HepG2 (cell line): ENCODE measurements around the gene STAT4.

Experiments used
- ZIK1 ChIP-seq: sonication (generic); formaldehyde crosslinking; IDR thresholded peaks from 2 replicates; pipeline ENCODE4 v1.5.0; 2020; ENCODE audit warnings: mild to moderate bottlenecking, low read depth, missing genetic modification reagents, borderline replicate concordance
- ZNF780A ChIP-seq: sonication (generic); formaldehyde crosslinking; IDR thresholded peaks from 2 replicates; pipeline ENCODE4 v1.8.0; 2022; ENCODE audit warnings: mild to moderate bottlenecking, missing genetic modification reagents, moderate library complexity

DNA sequence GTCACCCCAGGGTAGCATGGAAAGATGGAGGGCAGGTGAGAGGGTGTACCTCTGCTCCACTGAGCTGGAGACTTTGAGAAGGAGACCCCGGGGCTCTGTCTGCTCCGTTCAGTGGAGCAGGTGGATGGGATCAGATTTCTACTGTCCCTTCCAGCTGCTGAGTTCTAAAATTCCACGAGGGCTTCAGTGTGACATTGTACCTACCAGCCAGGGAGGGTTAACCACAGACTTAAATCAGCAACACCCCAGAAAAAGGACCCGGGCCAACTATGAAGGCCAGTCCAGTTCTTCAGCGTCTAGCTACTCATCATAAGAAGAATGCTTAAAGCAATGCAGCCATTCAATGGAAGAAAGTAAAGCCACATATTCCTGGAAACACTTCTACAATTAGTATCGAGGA, 160.7 kb downstream of the STAT4 start:
- TF ChIP-seq ZIK1 (CRISPR knock-in tag) (no peak), ZNF780A (CRISPR knock-in tag) (no peak)
